IPS-20b (cell line): ENCODE results near the gene CKAP5.

Experiments used
- H3K27ac ChIP-seq: one replicate; pipeline ENCODE4 v1.5.1; 2013; ENCODE audit warnings: low read length
- H3K27me3 ChIP-seq: 2 replicates; pipeline ENCODE4 v1.6.1; 2013; ENCODE audit warnings: mild to moderate bottlenecking, low read length, inconsistent platforms; ENCODE audit not compliant: insufficient read depth
- H3K36me3 ChIP-seq: 2 replicates; pipeline ENCODE4 v1.6.1; 2013; ENCODE audit warnings: low read depth, mild to moderate bottlenecking, inconsistent platforms, low read length, moderate library complexity; ENCODE audit not compliant: insufficient read depth
- H3K4me1 ChIP-seq: 2 replicates; pipeline ENCODE4 v1.6.1; 2013; ENCODE audit warnings: mild to moderate bottlenecking, control low read depth, inconsistent platforms, low read length, moderate library complexity; ENCODE audit not compliant: insufficient read depth
- H3K4me3 ChIP-seq: 2 replicates; pipeline ENCODE4 v1.5.1; 2013; ENCODE audit warnings: mild to moderate bottlenecking, low read length, inconsistent platforms
- H3K9ac ChIP-seq: 2 replicates; pipeline ENCODE4 v1.6.1; 2013; ENCODE audit warnings: low read depth, mild to moderate bottlenecking, inconsistent platforms, low read length, moderate library complexity
- H3K9me3 ChIP-seq: 2 replicates; pipeline ENCODE4 v1.6.1; 2013; ENCODE audit warnings: mild to moderate bottlenecking, low read depth, low read length, inconsistent platforms; ENCODE audit not compliant: insufficient read depth

Gene CKAP5

GRCh38 chr11:46706886-46707285 lies 139.2 kb downstream of the CKAP5 start:
- peaks cover 53% of the 10 kb centered on the region for H3K36me3 ChIP-seq
- H3K9me3 ChIP-seq, result no peaks in the 10 kb centered on the region
- no peaks in the 10 kb centered on the region for H3K27me3 ChIP-seq
- no peak overlapping the region for H3K9ac ChIP-seq
- no peaks in the 10 kb centered on the region for H3K4me1 ChIP-seq
- H3K27ac ChIP-seq, result no peak overlapping the region
- no peak overlapping the region for H3K4me3 ChIP-seq

- Histone ChIP-seq H3K4me3 (no peak overlapping the region), H3K27me3 (no peaks in the 10 kb centered on the region), H3K9me3 (no peaks in the 10 kb centered on the region), H3K9ac (no peak overlapping the region), H3K36me3 (peaks cover 53% of the 10 kb centered on the region), H3K4me1 (no peaks in the 10 kb centered on the region; the same call in 1 of the 2 replicates), H3K27ac (no peak overlapping the region)
Measured at GRCh38 chr11:46705070-46705688, 140.9 kb downstream of the CKAP5 start.

GRCh38 chr11:46701078-46701654 lies 144.9 kb downstream of the CKAP5 start:
- no peaks in the 10 kb centered on the region; the same call in 1 of the 2 replicates for H3K4me1 ChIP-seq
- H3K4me3 ChIP-seq, result peak overlapping the region; percentile 82
- no peaks in the 10 kb centered on the region for H3K9me3 ChIP-seq
- peaks cover 40% of the 10 kb centered on the region for H3K36me3 ChIP-seq
- H3K9ac ChIP-seq, result peak overlapping the region; percentile 95
- H3K27me3 ChIP-seq, result no peaks in the 10 kb centered on the region
- peak overlapping the region; percentile 95 for H3K27ac ChIP-seq

- H3K4me3 ChIP-seq, result peak within 1 kb of the TSS; percentile 82
- no peaks in the 10 kb centered on the region; the same call in 1 of the 2 replicates for H3K4me1 ChIP-seq
- H3K9ac ChIP-seq, result peak within 1 kb of the TSS; percentile 95
- no peaks in the 10 kb centered on the region for H3K27me3 ChIP-seq
- no peaks in the 10 kb centered on the region for H3K9me3 ChIP-seq
- peak within 1 kb of the TSS; percentile 95 for H3K27ac ChIP-seq
- H3K36me3 ChIP-seq, result peaks cover 38% of the 10 kb centered on the region
Measured at GRCh38 chr11:46700241-46701077, 145.6 kb downstream of the CKAP5 start, which contains the start of the genes ARHGAP1 and ZNF408. Gene ARHGAP1, minus strand, starts transcription at chr11:46700619. Its CDS starts 4,512 bp downstream, at chr11:46696107. Gene ZNF408, plus strand, starts transcription at chr11:46701031. Its CDS starts 17 bp downstream, at chr11:46701048.

- Histone ChIP-seq H3K9me3 (no peaks in the 10 kb centered on the region), H3K9ac (no peak overlapping the region), H3K36me3 (peaks cover 31% of the 10 kb centered on the region), H3K4me3 (no peak overlapping the region), H3K27ac (no peak overlapping the region), H3K27me3 (no peaks in the 10 kb centered on the region), H3K4me1 (no peaks in the 10 kb centered on the region; the same call in 1 of the 2 replicates)
Measured at GRCh38 chr11:46698597-46698996, 147.5 kb downstream of the CKAP5 start.

GRCh38 chr11:46697723-46698122 lies 148.4 kb downstream of the CKAP5 start:
- H3K27ac ChIP-seq, result no peak overlapping the region
- H3K36me3 ChIP-seq, result peaks cover 23% of the 10 kb centered on the region
- H3K9ac ChIP-seq, result no peak overlapping the region; the same call in 1 of the 2 replicates
- H3K27me3 ChIP-seq, result no peaks in the 10 kb centered on the region
- H3K4me1 ChIP-seq, result no peaks in the 10 kb centered on the region; the same call in 1 of the 2 replicates
- H3K9me3 ChIP-seq, result no peaks in the 10 kb centered on the region
- H3K4me3 ChIP-seq, result no peak overlapping the region

GRCh38 chr11:46697303-46697702 lies 148.8 kb downstream of the CKAP5 start:
- no peaks in the 10 kb centered on the region for H3K27me3 ChIP-seq
- H3K36me3 ChIP-seq, result peaks cover 19% of the 10 kb centered on the region
- no peak overlapping the region for H3K9ac ChIP-seq
- no peak overlapping the region for H3K27ac ChIP-seq
- no peaks in the 10 kb centered on the region; the same call in 1 of the 2 replicates for H3K4me1 ChIP-seq
- no peaks in the 10 kb centered on the region for H3K9me3 ChIP-seq
- H3K4me3 ChIP-seq, result no peak overlapping the region

- H3K36me3 ChIP-seq, result peaks cover 17% of the 10 kb centered on the region
- no peak overlapping the region for H3K9ac ChIP-seq
- H3K4me3 ChIP-seq, result no peak overlapping the region
- H3K27ac ChIP-seq, result no peak overlapping the region
- no peaks in the 10 kb centered on the region for H3K9me3 ChIP-seq
- no peaks in the 10 kb centered on the region; the same call in 1 of the 2 replicates for H3K4me1 ChIP-seq
- no peaks in the 10 kb centered on the region for H3K27me3 ChIP-seq
Measured at GRCh38 chr11:46696212-46696558, 149.9 kb downstream of the CKAP5 start.

- no peaks in the 10 kb centered on the region for H3K27me3 ChIP-seq
- no peaks in the 10 kb centered on the region for H3K9me3 ChIP-seq
- no peaks in the 10 kb centered on the region; the same call in 1 of the 2 replicates for H3K4me1 ChIP-seq
- no peak overlapping the region for H3K4me3 ChIP-seq
- H3K36me3 ChIP-seq, result peaks cover 17% of the 10 kb centered on the region
- H3K27ac ChIP-seq, result no peak overlapping the region
- no peak overlapping the region for H3K9ac ChIP-seq
Measured at GRCh38 chr11:46695345-46696211, 150.5 kb downstream of the CKAP5 start.

GRCh38 chr11:46694607-46695006 lies 151.5 kb downstream of the CKAP5 start:
- no peak overlapping the region for H3K27ac ChIP-seq
- H3K36me3 ChIP-seq, result peaks cover 17% of the 10 kb centered on the region
- no peak overlapping the region for H3K4me3 ChIP-seq
- no peak overlapping the region for H3K9ac ChIP-seq
- no peaks in the 10 kb centered on the region; the same call in 1 of the 2 replicates for H3K4me1 ChIP-seq
- no peaks in the 10 kb centered on the region for H3K27me3 ChIP-seq
- H3K9me3 ChIP-seq, result no peaks in the 10 kb centered on the region

- Histone ChIP-seq H3K4me1 (no peaks in the 10 kb centered on the region), H3K9me3 (no peaks in the 10 kb centered on the region), H3K27ac (no peak overlapping the region), H3K36me3 (peaks cover 17% of the 10 kb centered on the region), H3K9ac (no peak overlapping the region), H3K27me3 (no peaks in the 10 kb centered on the region), H3K4me3 (no peak overlapping the region)
Measured at GRCh38 chr11:46694072-46694471, 152.0 kb downstream of the CKAP5 start.
